HL-60 (cell line): ENCODE measurements around the gene CROT.

ENCODE experiments used
- DNase-seq, 2 experiments: peaks; one replicate each; pipeline ENCODE4 v3.0.0-alpha.2; 2010 to 2020; ENCODE audit warnings: low read depth in 1 of 2, low spot score in 1 of 2
- H3K27ac ChIP-seq: fragments of 250-450 bp; sonication (Bioruptor Pico); replicated peaks from 2 replicates; pipeline ENCODE4 v1.5.1; 2020; ENCODE audit warnings: mild to moderate bottlenecking, moderate library complexity
- H3K27me3 ChIP-seq: fragments of 250-450 bp; sonication (Bioruptor Pico); 2 replicates; pipeline ENCODE4 v1.5.1; 2021; ENCODE audit warnings: mild to moderate bottlenecking, moderate library complexity; ENCODE audit not compliant: insufficient read depth, poor library complexity, severe bottlenecking
- H3K4me3 ChIP-seq: replicated peaks from 2 replicates; pipeline ENCODE4 v1.5.1; 2011; ENCODE audit warnings: mild to moderate bottlenecking, control low read depth, low read length; ENCODE audit not compliant: insufficient read depth
- GABPA ChIP-seq: IDR thresholded peaks from 2 replicates; pipeline ENCODE4 v1.6.1; 2012; ENCODE audit warnings: low read depth
- POLR2AphosphoS5 ChIP-seq: IDR thresholded peaks from 2 replicates; pipeline ENCODE4 v1.6.1; 2012; ENCODE audit warnings: low read depth
- SPI1 ChIP-seq: IDR thresholded peaks from 2 replicates; pipeline ENCODE4 v1.6.1; 2012; ENCODE audit warnings: low read depth, mild to moderate bottlenecking, borderline replicate concordance
- TF ChIP-seq, protein P1 (sequence below): IDR thresholded peaks from one replicate; pipeline ENCODE4 v1.5.1; 2011; ENCODE audit warnings: low read length, control low read depth, inconsistent platforms; ENCODE audit not compliant: insufficient read depth
- TF ChIP-seq, protein P2 (sequence below): IDR thresholded peaks from 2 replicates; pipeline ENCODE4 v1.6.1; 2012; ENCODE audit warnings: low read depth; ENCODE audit not compliant: insufficient replicate concordance

CROT gene

DNA sequence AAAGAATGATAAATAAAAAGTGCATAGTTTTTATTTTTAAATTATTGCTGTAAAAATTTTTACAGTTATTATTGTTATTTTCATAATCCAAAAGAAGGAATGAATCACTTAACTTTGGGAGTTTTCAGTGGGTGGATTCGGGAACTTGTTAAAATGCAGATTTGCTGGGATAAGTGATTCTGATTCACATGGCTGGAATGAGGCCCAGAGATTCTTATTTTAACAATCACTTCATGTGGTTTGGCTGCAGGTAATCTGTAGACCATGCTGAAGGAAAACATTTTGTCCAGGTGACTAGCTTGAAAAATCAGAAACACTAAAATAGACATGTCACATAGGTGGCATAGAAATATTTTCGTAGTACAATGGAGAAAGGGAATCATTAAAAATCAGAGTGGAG lies 13.9 kb downstream of the CROT start:
- Histone ChIP-seq H3K27me3 (no peaks in the 10 kb centered on the region), H3K4me3 (no peak overlapping the region), H3K27ac (no peak overlapping the region)
- TF ChIP-seq SPI1 = no peak
- no peak for DNase-seq

- Histone ChIP-seq H3K27me3 (no peaks in the 10 kb centered on the region), H3K27ac (no peak overlapping the region), H3K4me3 (no peak overlapping the region)
- TF ChIP-seq, protein P1, sequence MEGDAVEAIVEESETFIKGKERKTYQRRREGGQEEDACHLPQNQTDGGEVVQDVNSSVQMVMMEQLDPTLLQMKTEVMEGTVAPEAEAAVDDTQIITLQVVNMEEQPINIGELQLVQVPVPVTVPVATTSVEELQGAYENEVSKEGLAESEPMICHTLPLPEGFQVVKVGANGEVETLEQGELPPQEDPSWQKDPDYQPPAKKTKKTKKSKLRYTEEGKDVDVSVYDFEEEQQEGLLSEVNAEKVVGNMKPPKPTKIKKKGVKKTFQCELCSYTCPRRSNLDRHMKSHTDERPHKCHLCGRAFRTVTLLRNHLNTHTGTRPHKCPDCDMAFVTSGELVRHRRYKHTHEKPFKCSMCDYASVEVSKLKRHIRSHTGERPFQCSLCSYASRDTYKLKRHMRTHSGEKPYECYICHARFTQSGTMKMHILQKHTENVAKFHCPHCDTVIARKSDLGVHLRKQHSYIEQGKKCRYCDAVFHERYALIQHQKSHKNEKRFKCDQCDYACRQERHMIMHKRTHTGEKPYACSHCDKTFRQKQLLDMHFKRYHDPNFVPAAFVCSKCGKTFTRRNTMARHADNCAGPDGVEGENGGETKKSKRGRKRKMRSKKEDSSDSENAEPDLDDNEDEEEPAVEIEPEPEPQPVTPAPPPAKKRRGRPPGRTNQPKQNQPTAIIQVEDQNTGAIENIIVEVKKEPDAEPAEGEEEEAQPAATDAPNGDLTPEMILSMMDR = no peak
- TF ChIP-seq SPI1 = no peak
- no peak for TF ChIP-seq GABPA
- no peak for TF ChIP-seq POLR2AphosphoS5
- TF ChIP-seq, protein P2, sequence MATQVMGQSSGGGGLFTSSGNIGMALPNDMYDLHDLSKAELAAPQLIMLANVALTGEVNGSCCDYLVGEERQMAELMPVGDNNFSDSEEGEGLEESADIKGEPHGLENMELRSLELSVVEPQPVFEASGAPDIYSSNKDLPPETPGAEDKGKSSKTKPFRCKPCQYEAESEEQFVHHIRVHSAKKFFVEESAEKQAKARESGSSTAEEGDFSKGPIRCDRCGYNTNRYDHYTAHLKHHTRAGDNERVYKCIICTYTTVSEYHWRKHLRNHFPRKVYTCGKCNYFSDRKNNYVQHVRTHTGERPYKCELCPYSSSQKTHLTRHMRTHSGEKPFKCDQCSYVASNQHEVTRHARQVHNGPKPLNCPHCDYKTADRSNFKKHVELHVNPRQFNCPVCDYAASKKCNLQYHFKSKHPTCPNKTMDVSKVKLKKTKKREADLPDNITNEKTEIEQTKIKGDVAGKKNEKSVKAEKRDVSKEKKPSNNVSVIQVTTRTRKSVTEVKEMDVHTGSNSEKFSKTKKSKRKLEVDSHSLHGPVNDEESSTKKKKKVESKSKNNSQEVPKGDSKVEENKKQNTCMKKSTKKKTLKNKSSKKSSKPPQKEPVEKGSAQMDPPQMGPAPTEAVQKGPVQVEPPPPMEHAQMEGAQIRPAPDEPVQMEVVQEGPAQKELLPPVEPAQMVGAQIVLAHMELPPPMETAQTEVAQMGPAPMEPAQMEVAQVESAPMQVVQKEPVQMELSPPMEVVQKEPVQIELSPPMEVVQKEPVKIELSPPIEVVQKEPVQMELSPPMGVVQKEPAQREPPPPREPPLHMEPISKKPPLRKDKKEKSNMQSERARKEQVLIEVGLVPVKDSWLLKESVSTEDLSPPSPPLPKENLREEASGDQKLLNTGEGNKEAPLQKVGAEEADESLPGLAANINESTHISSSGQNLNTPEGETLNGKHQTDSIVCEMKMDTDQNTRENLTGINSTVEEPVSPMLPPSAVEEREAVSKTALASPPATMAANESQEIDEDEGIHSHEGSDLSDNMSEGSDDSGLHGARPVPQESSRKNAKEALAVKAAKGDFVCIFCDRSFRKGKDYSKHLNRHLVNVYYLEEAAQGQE = no peak
- no peak for DNase-seq
Observed at GRCh38 chr7:87361320-87361719, 15.9 kb downstream of the CROT start.

DNA sequence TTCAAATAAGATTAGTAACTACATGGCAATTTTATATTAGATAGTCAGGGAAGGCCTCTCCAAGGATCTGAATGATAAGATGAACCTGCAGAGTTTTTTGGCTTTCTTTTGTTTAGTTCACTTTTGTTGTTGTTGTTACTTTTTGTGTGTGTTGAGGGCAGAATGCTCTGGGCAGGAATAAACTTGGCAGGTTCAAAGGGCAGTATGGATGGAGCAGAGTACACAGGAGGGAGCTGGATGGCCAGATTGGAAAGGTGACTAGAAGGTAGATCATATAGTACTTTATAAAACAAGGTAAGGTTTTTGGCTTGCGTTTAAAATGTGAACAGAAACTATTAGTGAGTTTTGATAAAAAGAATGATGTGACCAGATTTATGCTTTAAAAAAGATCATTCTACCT lies 17.9 kb downstream of the CROT start:
- Histone ChIP-seq H3K4me3 (no peak overlapping the region), H3K27ac (no peak overlapping the region), H3K27me3 (no peaks in the 10 kb centered on the region)
- no peak for TF ChIP-seq POLR2AphosphoS5
- TF ChIP-seq, protein P2 = no peak
- TF ChIP-seq SPI1 = no peak
- TF ChIP-seq, protein P1 = no peak
- no peak for TF ChIP-seq GABPA
- no peak for DNase-seq

GRCh38 chr7:87364246-87364645 lies 18.8 kb downstream of the CROT start:
- no peak for DNase-seq
- H3K4me3 ChIP-seq = no peak overlapping the region
- H3K27me3 ChIP-seq = no peaks in the 10 kb centered on the region
- no peak for TF ChIP-seq GABPA
- TF ChIP-seq, protein P2 = no peak
- no peak for TF ChIP-seq SPI1
- TF ChIP-seq, protein P1 = no peak
- TF ChIP-seq POLR2AphosphoS5 = no peak
- no peak overlapping the region for H3K27ac ChIP-seq
